NCI-H1092 treated with DMSO at 0.1 percent for 48 hours (cell line): ENCODE results near the gene HFM1.

Experiments
- DNase-seq: peaks from one replicate; lab custom pipeline; 2025; lab: John Stamatoyannopoulos, UW

HFM1 gene

DNA sequence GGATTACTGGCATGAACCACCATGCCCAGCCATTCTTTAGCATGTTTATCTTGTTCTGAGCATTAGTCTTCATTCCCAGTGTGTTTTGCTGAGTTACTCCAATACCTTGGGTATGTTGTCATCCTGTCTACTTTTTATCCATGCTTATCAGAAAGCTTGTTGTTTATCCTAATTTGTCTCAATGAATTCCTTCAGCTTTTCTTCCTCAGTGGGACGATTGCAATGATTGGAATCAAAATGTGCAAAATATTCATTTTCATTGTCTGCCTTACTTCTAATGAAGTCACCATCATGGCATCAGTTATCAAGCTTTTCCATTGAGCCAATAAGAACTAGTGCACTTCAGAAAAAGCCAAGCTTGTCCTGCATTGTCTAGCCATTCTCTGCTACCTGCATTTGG, 170.5 kb downstream of the HFM1 start:
- no peak for DNase-seq

DNA sequence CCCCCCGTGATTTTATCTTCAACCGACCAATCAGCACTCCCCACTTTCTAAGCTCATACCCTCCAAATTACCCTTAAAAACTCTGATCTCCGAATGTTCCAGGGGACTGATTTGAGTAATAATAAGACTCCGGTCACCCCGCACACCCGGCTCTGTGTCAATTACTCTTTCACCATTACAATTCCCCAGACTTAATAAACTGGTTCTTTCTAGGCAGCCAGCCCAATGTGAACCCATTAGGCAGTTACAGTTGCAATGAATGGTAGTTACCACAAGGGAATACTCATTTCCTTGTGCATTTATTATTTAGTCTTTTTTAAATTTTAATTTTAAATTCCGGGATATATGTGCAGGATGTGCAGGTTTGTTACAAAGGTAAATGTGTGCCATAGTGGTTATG, 177.9 kb downstream of the HFM1 start:
- DNase-seq, result no peak

DNA sequence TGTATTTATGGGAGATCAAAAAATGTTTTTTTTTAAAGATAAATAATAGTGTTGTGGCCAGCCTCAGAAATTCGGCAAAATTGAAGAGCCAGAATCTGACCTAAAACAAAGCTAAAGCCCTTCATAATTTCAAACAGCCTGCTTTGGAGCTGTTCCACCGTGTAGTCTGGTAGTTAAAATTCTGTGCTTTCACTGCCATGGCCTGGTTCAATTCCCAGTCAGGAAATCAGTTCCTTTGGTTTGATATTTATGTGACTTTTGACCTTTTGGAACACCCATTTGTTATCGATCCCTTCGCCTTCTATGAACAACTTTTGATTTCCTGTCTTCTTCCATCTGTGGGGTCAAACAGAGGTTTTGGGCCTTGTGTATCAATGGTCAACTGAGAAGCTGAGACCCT, 179.8 kb downstream of the HFM1 start:
- no peak for DNase-seq

DNA sequence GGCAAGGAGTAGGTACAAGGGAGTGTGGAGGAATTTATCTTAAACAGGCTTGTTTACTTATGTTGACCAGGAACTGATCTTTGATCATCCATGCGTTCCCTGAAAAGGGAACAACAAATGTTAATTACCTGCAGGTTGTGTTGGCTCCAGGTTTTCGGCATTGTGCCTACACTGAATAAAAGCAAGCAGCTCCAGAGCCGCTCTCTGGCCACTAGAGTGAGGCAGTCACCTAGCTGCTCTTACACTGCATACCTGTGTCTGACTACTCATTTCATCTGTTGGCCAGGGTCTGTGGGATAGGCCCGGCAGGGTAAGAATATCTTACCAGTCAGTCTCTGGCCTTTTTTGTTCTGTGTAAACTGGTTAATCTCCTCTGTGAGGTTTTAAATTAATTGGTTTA, 183.6 kb downstream of the HFM1 start:
- no peak for DNase-seq

DNA sequence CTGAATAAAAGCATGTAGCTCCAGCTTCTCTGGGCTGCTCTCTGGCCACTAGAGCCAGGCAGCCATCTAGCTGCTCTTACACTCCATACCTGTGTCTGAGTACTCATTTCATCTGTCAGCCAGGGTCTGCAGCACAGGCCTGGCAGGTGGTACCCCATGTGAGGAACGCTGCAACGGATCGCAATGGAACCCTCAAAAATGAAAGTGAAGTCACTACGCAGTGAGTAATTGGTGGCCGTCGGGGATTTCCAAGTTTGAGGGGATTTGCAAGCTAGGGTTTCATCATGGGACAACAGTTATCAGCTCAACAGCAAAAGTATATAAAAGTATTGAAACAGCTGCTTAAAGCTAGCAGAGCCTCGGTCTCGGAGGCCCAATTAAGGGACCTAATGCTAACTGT, 186.7 kb downstream of the HFM1 start:
- DNase-seq, result no peak
